Kidney (tissue), 14 donors: ENCODE data around the gene IFI16. TPM values are rescaled to one million over a fixed set of nuclear protein-coding genes. Genes with fewer than 3 reads are reported as not detected.
A peak's percentile ranks its signal among the peaks of the same experiment; 100 is the strongest.

Experiments used
- DNase-seq, 5 donors: peaks; one replicate each; pipeline ENCODE4 v3.0.0-alpha.2; 2013 to 2020
- FAIRE-seq: peaks from 2 replicates; lab custom pipeline; 2012; peaks lifted over from hg19 to GRCh38; lab: Jason Lieb, UNC
- H3K27ac ChIP-seq, 2 donors: one replicate each; pipeline ENCODE4 v1.7.0; 2013; ENCODE audit warnings: low read depth in 2 of 2, low read length in 2 of 2, inconsistent platforms in 1 of 2
- H3K27me3 ChIP-seq: one replicate; pipeline ENCODE4 v1.7.1; 2013; ENCODE audit warnings: low read length, inconsistent platforms; ENCODE audit not compliant: control insufficient read depth, insufficient read depth
- H3K36me3 ChIP-seq, 3 donors: one replicate each; pipeline versions ENCODE4 v1.7.0 to v1.7.1; 2013; ENCODE audit warnings: low read length in 3 of 3, control low read depth in 1 of 3, inconsistent platforms in 1 of 3; ENCODE audit not compliant: insufficient read depth in 3 of 3, control insufficient read depth in 2 of 3
- H3K4me1 ChIP-seq, 3 donors: one replicate each; pipeline versions ENCODE4 v1.7.0 to v1.7.1; 2013; ENCODE audit warnings: low read length in 3 of 3, inconsistent platforms in 1 of 3, low read depth in 1 of 3; ENCODE audit not compliant: control insufficient read depth in 2 of 3, insufficient read depth in 2 of 3
- H3K4me3 ChIP-seq, 3 donors: one replicate each; pipeline versions ENCODE4 v1.7.0 to v1.8.1; 2013; ENCODE audit warnings: low read length in 3 of 3, control low read depth in 1 of 3, inconsistent platforms in 1 of 3
- H3K9ac ChIP-seq, 3 donors: one replicate each; pipeline versions ENCODE4 v1.7.0 to v1.7.1; 2013; ENCODE audit warnings: low read length in 3 of 3, control low read depth in 1 of 3, inconsistent platforms in 1 of 3
- H3K9me3 ChIP-seq, 3 donors: one replicate each; pipeline versions ENCODE4 v1.7.0 to v1.7.1; 2013; ENCODE audit warnings: low read length in 3 of 3, control low read depth in 1 of 3, inconsistent platforms in 1 of 3; ENCODE audit not compliant: control insufficient read depth in 2 of 3, insufficient read depth in 1 of 3
- CTCF ChIP-seq: IDR thresholded peaks from 3 replicates; pipeline ENCODE4 v1.5.1; 2012; ENCODE audit warnings: mild to moderate bottlenecking, moderate library complexity, borderline replicate concordance; ENCODE audit not compliant: insufficient read depth; ENCODE audit errors: extremely low read depth
- intact Hi-C: fragments of 100-400 bp; cut with DNase I; formaldehyde crosslinking; loops from one replicate; pipeline ENCODE4 v1.11.1; 2022
- polyA plus RNA-seq: library from polyadenylated mRNA; stranded (reverse); fragments of 350-450 nt; fragmentation: Illumina TruSeq; extraction: RNeasy Lipid Tissue Mini Kit (QIAGEN cat#74804); gene quantifications from one replicate; pipeline ENCODE4 v1.2.3, GENCODE V29; 2014; ENCODE audit warnings: low read depth, low replicate concordance; ENCODE audit not compliant: insufficient read depth
- total RNA-seq: library from RNA; stranded (reverse); fragmentation: NEBNext Ultra II Directional; extraction: Animal tissue kit (Norgen Biotek cat#: 25700); gene quantifications from one replicate; pipeline ENCODE4 v1.2.1, GENCODE V29; 2021
- donor health status: control.
- donor health status: control.
- donor health status: control.
- donor health status: control.
- donor health status: control.
- donor health status: DM: yes; HTN: yes; CAD: no.
- donor health status: Normal renal cell carcinoma (clear cell type).

IFI16 gene
- total and polyA plus RNA-seq, 2 donors from 2014 or later, result 30.0 to 91.8 TPM

DNA sequence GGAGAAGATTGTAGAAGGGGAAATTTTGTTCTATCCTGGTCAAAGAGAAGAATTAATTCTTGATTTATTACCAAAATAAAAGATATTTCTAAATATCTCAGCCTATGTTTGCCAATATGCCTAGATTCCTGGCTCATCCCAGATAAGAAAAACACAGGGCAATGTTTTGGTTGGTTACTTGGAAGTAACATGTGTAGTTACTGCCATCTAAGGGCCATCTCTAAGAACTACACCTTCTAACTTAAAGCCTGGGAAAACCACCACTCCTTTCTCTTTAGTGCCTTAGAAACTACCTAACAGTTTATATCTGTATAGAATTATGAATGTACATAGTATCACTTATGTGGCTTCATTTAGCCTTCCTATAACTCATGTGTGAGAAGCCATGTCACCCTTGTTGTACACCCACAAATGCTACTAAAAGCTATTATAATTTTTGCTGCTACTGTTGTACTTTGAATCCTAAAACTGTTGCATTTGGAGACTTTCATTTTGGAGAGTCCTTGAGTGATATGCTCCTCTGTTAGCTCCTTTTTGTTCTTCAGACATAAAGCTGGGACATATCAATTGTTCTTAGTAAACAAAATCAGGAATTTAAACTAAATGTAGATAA is 62.4 kb downstream of the IFI16 start:
- DNase-seq, result peak in 2 of 5 donors; percentile 58 to 77
- Histone ChIP-seq H3K9ac (no peak overlapping the region), H3K27me3 (no peaks in the 10 kb centered on the region), H3K36me3 (no peaks in the 10 kb centered on the region), H3K9me3 (no peaks in the 10 kb centered on the region), H3K4me1 (no peaks in the 10 kb centered on the region), H3K4me3 (no peak overlapping the region), H3K27ac (no peak overlapping the region)
- peak; percentile 43 for TF ChIP-seq CTCF
- FAIRE-seq, result peak; percentile 95
- intact Hi-C loops, result no loop called here

GRCh38 chr1:159076438-159077119 is 66.9 kb downstream of the IFI16 start, which contains the start of gene AIM2:
AIM2 (minus strand) TSS chr1:159076766; CDS start chr1:159073499, 3,267 bp downstream.
- no peak for FAIRE-seq
- no peak within 1 kb of the TSS for H3K9ac ChIP-seq
- H3K4me3 ChIP-seq, result no peak within 1 kb of the TSS
- peak within 1 kb of the TSS in 1 of 2 donors; percentile 41 for H3K27ac ChIP-seq
- intact Hi-C loops, result no loop called here
- H3K36me3 ChIP-seq, result no peaks in the 10 kb centered on the region
- H3K9me3 ChIP-seq, result no peaks in the 10 kb centered on the region
- no peak for DNase-seq
- TF ChIP-seq CTCF, result no peak
- H3K27me3 ChIP-seq, result no peaks in the 10 kb centered on the region
- H3K4me1 ChIP-seq, result no peaks in the 10 kb centered on the region

GRCh38 chr1:159077120-159077961 is 67.6 kb downstream of the IFI16 start:
- no peak for TF ChIP-seq CTCF

More at GRCh38 chr1:159077120-159077961, 67.6 kb downstream of the IFI16 start:
- H3K36me3 ChIP-seq, result no peaks in the 10 kb centered on the region
- no peak overlapping the region for H3K9ac ChIP-seq
- DNase-seq (no peak), FAIRE-seq (no peak)
- peak overlapping the region in 1 of 2 donors; percentile 5 for H3K27ac ChIP-seq
- no peaks in the 10 kb centered on the region for H3K4me1 ChIP-seq
- intact Hi-C loops, result no loop called here
- H3K9me3 ChIP-seq, result no peaks in the 10 kb centered on the region
- no peak overlapping the region for H3K4me3 ChIP-seq
- no peaks in the 10 kb centered on the region for H3K27me3 ChIP-seq
